ENCODE results near the gene BZW1.

The BZW1 gene

DNA sequence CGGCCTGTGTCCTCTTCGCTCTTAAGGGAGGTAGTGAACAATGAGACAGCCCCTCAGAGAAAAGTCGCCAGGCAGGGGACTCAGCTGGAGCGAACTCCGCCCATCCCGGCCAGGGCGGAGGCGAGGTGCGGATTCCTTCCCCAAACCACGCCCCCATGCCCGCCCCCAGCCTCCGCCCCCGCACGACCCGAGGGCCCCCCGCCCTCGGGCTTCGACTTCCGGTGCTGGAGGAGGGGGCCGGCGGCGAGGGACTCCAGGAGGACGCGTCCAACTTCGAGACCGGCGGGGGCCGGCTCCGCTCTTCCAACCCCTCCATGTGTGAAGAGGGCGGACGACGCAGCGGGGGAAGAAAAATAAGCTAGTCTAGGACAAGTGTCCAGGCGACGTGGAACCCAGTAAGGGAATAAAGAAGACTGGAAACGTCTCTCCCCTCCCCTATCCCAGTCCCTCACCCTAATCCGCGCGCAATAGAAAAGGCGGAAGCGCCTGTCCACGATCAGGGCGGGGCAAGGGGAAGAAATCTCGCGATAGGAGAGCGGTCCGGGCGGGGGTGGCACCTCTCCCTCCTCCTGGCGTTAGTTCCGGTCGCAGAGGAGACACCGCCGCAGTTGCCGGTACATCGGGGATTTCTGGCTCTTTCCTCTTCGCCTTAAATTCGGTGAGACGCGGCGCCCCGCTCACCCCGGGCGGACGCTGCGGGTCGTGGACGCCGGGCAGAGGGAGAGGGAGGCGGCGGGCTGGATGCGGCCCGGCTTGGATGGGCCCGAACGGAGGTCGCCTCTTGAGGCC, at the start of gene BZW1:
Gene BZW1 (plus strand): TSS at position 578 of the 789 bp plus-strand sequence. CDS start 1,308 bp downstream, outside the sequence.
- DNase-seq: peak; percentile 90 to 99 (median 98)

DNA sequence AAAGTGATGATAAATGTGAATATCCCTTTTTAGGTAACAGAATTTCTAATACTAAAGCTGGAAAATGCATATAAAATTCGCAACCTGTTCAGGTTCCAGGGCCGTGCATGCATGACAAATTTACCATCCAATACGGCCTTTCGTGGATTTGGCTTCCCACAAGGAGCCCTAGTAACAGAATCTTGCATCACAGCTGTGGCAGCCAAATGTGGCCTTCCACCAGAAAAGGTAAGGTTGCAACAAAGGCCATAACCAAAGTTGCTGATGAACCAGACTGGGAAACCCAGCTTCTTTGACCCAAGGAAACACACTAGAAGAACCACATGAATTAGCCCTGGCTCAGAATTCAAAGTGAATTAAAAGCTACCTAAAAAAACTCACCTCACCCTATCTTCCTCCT, 49.6 kb upstream of the BZW1 start:
- no peak for DNase-seq

DNA sequence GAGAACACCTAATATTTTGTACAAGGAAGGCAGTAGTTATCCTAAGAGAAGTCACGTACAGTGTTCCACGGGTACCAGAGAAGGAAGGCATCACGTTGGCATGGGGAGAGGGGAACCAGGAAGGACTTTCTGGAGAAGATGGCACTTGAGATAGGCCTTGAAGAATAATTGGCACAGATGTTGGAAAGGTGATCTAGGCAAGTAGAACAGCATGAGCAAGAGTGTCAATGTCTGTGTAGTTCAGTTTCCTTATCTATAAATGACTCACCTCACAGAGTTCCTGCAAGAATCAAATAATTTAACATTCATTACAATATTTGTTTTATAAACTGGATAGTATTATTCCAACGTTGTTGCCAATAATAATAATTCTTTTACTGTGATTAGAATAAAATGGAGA, 48.3 kb upstream of the BZW1 start:
- DNase-seq: no peak

- no peak for DNase-seq
Measured at GRCh38 chr2:200765139-200765951, 46.4 kb upstream of the BZW1 start.

DNA sequence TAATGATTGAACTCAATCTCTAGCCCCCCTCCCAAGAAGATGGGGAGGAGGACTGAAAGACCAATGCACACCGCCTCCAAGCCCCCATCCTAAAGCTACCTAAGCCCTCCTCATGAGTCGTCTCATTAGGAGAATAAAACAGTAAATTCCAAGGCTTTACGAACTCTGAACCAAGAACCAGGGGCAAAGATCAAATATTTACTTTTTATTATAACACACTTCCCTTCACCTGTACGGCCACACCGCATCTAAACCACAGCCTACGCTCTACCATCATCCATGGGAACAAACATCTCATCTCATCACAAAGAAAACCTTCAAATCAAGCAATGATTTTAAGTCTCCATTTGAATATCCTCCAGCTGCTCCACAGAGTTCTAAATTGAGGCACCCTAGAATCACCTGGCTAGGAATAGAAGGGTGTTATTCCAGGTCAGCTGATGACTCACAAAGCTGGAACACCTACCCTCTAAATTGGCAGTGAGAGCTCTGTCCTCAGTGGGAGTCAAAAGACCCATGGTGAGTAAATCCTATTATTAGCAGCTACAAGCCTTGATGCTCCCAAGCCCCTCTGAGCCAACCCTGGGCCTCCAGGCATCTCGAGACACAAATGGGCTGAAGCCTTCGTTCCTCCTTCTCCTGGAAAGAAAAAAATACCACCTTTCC, 45.6 kb upstream of the BZW1 start:
- peak in 1 of 3 experiments; percentile 28 for DNase-seq

DNA sequence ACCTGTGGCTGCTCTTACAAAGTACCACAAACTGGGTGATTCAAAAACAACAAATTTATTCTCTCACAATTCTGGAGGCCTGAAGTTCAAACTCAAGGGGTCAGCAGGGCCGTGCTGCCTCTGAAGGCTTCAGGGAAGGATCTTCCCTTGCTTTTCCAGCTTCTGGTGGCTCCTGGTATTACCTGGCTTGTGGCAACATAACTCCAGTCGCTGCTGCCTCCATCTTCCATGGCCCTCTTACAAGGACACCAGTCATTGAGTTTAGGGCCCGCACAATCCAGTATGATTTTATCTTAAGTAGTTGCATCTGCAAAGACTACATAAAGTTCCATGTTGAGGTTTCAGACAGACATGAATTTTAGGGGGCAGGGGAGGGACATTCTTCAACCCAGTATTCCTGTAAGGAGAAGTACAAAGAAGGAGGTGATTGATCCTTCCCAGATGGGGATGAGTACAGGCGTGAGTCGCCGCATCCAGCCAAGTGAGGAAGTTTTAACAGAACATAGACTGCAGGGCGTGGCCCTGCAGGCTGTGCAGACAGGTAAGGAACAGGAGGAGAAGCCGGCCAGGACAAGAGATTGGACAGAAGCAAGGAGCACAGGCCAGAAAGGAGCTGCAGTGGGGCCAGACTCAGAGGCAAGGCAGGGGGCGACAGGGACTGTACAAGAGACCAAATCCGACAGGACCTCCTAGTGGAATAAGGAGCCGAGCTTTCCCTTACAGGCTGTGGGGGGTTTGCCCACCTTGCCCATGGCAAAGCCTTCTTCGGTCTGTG, 44.4 kb upstream of the BZW1 start:
- DNase-seq: no peak

DNA sequence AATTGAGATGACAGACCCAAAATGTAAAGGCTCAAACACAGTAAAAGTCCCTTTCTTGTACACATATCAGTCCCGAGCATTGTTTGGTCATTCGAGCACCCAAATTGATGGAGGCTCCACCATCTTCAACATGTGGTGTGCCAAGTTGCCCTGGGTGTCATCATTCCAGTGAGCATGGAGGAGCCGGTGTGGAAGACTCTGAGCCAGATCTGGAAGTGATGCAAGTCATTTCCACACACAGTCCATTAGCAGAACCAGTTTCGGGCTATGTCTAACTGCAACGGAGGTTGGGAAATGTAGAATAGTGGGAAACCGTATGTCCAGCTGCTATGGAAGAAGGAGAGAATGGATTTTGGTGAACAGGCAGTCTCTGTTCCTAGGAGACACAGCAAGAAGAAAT, 40.9 kb upstream of the BZW1 start:
- DNase-seq: no peak

DNA sequence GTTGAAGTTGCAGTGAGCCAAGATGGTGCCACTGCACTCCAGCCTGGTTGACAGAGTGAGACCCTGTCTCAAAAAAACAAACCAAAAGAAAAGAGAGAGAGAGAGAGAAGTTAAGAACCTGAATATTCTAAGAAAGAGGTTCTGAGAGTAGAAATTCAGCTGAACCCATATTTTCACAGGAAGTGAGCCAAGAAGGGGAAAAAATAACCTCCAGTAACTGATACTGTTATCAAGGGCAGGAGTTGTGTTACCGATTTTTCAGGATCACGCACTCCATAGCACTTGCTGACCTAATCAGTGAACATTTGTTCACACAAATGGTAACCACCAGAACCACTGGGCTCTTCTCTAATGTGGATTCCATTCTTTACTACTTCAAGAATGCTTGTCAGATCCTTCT, 39.1 kb upstream of the BZW1 start:
- DNase-seq: no peak

DNA sequence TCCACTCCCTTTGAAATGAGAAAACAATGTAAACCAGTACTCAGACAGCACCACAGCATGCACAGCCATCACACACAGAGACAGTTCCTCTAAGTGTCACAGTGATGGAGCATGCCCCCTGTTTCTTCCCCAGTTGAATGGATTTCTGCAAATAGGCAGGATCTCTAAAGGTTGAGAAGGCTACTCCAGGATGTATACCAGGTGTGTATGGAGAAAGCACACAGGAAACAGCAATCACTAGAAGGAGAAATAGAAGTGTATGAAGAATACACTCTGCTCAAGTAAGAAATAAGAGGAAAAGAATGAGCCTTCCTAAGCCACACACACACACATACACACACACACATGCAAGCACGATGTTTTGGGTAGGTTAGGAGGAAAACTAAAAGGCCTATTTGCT, 38.6 kb upstream of the BZW1 start:
- no peak for DNase-seq

- no peak for DNase-seq
Measured at GRCh38 chr2:200774920-200775319, 36.8 kb upstream of the BZW1 start.

DNA sequence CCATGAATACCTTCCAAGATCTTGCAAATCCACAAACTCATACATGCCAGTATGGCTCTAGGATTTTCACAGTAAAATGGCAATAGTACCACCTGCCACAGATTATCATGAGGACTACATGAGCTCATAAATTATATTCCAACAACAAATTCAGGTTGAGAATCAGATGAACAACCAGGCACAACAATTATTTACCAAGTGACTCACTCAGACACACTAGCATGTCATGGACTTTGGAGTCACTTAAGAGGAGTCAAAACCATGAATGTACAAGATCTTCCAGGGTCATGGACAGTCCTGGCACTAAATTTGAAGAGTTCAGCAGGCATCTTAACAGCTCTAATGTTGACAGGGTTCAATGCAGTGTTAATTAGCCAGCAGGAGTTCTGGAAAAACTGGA, 34.4 kb upstream of the BZW1 start:
- DNase-seq: no peak

DNA sequence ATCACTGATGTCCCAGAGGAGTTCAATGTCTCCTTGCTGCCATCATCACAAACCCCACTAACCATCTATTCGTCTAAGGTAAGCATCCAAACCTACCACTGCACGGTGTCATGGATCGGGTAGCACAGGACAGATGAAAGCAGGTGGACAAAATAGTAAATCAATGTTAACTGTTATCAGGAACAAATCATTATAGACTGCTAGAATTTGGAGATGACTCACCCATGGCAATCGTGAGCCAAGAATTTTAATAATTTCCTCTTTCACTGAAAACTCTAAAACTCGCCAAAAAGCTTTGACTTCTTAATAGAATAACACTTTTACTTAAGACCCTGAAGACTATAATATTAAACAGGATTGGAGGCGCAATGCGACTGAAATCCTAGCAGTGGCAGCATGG, 33.7 kb upstream of the BZW1 start:
- no peak for DNase-seq

DNA sequence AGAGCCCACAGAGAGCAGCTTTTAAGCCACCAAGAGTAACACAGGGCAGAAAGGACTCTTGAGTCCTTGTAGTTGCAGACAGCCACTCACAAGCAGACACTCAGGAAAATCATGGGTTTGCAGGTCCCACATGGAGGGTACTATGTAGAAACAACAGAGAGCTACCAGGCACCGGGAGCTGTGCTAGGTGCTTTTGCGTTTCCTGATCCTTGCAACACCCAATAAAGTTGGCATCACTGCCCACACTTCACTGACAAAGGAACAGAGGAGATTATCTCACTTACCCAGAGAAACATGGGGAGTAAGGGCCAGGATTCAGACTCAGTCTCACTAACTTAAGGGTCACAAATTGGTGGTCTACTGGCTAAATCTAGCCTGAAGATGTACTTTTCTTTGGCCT, 32.5 kb upstream of the BZW1 start:
- DNase-seq: no peak

DNA sequence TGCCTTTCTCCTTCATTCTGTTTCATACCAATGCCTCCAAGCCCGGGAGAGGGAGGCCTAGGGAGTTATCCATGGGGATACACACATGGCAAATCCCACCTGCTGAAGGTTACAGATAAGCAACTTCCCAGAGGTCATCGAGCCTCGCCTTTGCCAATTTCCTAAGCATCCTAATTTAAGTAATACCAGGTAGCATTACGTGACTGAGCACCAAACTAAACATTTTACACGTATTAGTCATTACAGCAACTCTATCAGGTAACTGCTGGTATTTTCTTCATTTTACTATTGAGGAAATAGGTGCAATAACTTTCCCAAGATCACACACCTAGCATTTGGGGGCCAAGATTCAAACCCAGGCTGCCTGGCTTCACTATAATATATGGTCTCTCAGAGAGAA, 30.1 kb upstream of the BZW1 start:
- no peak for DNase-seq

GRCh38 chr2:200782251-200782650, 29.5 kb upstream of the BZW1 start:
- DNase-seq: no peak

DNA sequence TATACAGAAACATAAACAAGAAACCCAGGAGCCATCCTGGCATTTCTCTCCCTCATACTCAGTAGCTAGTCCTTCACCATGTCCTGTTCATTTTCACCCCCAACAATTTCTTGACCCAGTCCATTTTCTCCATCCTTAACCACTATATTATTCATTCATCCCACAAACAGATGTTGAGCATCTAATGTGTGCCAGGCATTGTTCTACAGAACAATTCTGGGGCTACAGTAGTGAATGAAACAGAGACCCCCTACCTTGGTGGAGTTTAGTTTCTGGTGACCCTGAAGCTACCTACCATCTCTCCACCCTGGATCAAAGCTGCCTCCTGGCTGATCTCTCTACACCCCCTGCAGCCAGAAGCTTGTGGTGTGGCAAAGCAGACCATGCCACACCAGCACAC, 27.5 kb upstream of the BZW1 start:
- no peak for DNase-seq

DNA sequence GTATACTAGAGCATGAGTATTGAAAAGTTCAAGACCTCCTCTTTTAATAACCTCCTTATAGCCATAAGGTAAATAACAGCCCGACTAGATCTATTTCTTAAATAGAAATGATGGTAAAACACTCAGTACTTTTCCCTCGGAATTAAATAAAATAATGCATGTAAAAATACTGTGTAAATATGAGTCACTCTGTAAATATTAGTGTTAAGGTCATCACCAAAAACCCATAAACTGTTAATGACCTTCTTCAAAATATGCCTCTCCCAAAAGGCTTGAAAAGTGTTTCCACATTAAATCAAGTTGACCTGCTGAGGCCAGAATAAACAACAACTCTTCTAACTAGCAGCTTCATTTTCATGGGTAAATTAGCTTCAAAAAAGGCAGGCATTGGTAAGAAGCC, 25.3 kb upstream of the BZW1 start:
- peak in 2 of 3 experiments; percentile 40 to 85 for DNase-seq

GRCh38 chr2:200786826-200787225, 24.9 kb upstream of the BZW1 start:
- peak in 1 of 3 experiments; percentile 85 for DNase-seq

GRCh38 chr2:200787351-200788120, 24.2 kb upstream of the BZW1 start:
- DNase-seq: peak in 1 of 3 experiments; percentile 44

DNA sequence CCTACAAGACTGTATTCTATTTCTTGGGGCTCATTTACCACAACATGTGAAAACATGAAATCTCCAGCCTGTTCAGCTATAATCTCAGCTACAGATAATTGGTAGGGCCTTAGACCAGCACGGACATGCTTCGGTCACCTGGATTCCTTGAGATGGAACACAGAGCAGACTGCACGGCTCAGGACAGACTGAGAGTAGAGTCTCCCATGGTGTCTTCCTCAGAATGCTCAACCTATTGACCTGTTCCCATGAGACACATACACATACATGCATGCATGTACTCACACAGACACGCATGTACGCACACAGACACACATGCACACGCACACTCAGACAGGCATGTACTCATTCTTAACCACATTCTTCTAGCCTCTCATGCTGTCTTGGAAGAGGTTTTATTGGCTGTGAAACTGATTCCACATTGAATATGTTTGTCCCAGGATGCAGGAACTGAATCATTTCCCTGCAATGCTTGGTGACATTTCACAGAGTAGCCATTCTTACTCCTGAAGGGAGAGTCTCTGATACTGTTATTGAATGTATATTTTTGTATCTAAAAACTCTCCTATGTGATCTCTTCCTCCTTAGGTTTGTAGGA, 23.5 kb upstream of the BZW1 start:
- DNase-seq: no peak

- DNase-seq: no peak
Measured at GRCh38 chr2:200790185-200790584, 21.5 kb upstream of the BZW1 start.

DNA sequence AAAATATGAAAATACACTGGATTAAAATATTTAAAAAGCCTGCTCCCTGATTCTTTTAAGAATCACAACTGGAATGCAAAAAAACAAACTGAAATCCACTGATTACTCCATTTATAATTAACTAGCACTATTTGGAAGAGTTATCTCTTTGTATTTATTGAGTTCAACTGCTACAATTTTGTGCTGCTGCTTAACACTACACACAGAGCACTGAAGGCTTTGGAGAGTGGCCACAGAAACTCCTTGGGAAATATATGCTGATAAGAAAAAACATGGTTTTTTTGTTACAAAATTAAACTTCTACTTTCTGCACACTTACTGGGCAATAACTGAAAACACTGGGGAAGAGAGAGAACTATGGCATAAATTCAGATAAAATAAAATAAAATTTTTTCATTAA, 19.8 kb upstream of the BZW1 start:
- DNase-seq: no peak

Measured in NCI-H1417 (cell line).